OCI-LY7 (cell line): ENCODE measurements around the gene RIC1. TPM values are rescaled to one million over a fixed set of nuclear protein-coding genes. Genes with fewer than 3 reads are reported as not detected.
"Not testable (repeated sequence)": the region's sequence is repeated elsewhere in the genome, so short reads cannot be mapped to it uniquely, and the experiment has no call there.

Experiments used
- BruUV-seq: library from RNA; stranded (reverse); fragments of 400-500 nt; replicated peaks from 2 replicates; lab custom pipeline; 2021; lab: Mats Ljungman, UMichigan
- CTCF ChIA-PET: fragments of 300-600 bp; sonication (Branson Sonifier 250); formaldehyde crosslinking; loops from one replicate; lab custom pipeline; 2022; ENCODE audit warnings: antibody characterized with exemption; ENCODE audit not compliant: unreplicated experiment; lab: Charles Lee
- POLR2A ChIA-PET: fragments of 300-600 bp; sonication (Branson Sonifier 250); formaldehyde crosslinking; loops from one replicate; lab custom pipeline; 2022; ENCODE audit warnings: antibody characterized with exemption; lab: Charles Lee
- DNase-seq: peaks from one replicate; pipeline ENCODE4 v3.0.0-alpha.2; 2015; ENCODE audit warnings: low spot score
- H2AFZ ChIP-seq: fragments of 200-600 bp; sonication (generic), shearing (Covaris generic); 2 replicates; pipeline ENCODE4 v1.6.1; 2014; ENCODE audit warnings: mild to moderate bottlenecking, antibody characterized with exemption, low read length, moderate library complexity
- H3K27ac ChIP-seq: fragments of 200-600 bp; sonication (generic); 2 replicates; pipeline ENCODE4 v1.5.1; 2014; ENCODE audit warnings: mixed run types, low read depth, mild to moderate bottlenecking, moderate library complexity, low read length, inconsistent platforms; ENCODE audit not compliant: poor library complexity, severe bottlenecking
- H3K36me3 ChIP-seq: fragments of 200-600 bp; sonication (generic); 2 replicates; pipeline ENCODE4 v1.6.1; 2014; ENCODE audit warnings: mild to moderate bottlenecking, antibody characterized with exemption, low read length, moderate library complexity, mixed read lengths; ENCODE audit not compliant: insufficient read depth
- H3K4me1 ChIP-seq: fragments of 200-600 bp; sonication (generic); 2 replicates; pipeline ENCODE4 v1.5.1; 2014; ENCODE audit warnings: mild to moderate bottlenecking, low read length; ENCODE audit not compliant: insufficient read depth, poor library complexity, severe bottlenecking
- H3K4me2 ChIP-seq: fragments of 200-600 bp; sonication (generic); 2 replicates; pipeline ENCODE4 v1.6.1; 2014; ENCODE audit warnings: mild to moderate bottlenecking, low read length
- H3K4me3 ChIP-seq: fragments of 200-600 bp; sonication (generic); 2 replicates; pipeline ENCODE4 v1.5.1; 2014; ENCODE audit warnings: mild to moderate bottlenecking, low read depth, low read length; ENCODE audit not compliant: poor library complexity, severe bottlenecking
- H3K79me2 ChIP-seq: fragments of 200-600 bp; sonication (generic); 2 replicates; pipeline ENCODE4 v1.6.1; 2016; ENCODE audit warnings: low read depth, mild to moderate bottlenecking, low read length, moderate library complexity, mixed read lengths; ENCODE audit not compliant: insufficient read depth
- H3K9me2 ChIP-seq: fragments of 200-600 bp; sonication (generic); 2 replicates; pipeline ENCODE4 v1.6.1; 2016; ENCODE audit warnings: mild to moderate bottlenecking, low read length, mixed read lengths; ENCODE audit not compliant: insufficient read depth
- H3K9me3 ChIP-seq: fragments of 200-600 bp; sonication (generic); 2 replicates; pipeline ENCODE4 v1.6.1; 2014; ENCODE audit warnings: mild to moderate bottlenecking, mixed run types, low read length, mixed read lengths
- H4K20me1 ChIP-seq: fragments of 200-600 bp; sonication (generic); 2 replicates; pipeline ENCODE4 v1.6.1; 2014; ENCODE audit warnings: mild to moderate bottlenecking, antibody characterized with exemption, low read length, moderate library complexity, mixed read lengths; ENCODE audit not compliant: insufficient read depth
- EZH2phosphoT487 ChIP-seq: fragments of 200-600 bp; sonication (generic); IDR thresholded peaks from 2 replicates; pipeline ENCODE4 v1.6.1; 2018; ENCODE audit warnings: low read depth, borderline replicate concordance, mild to moderate bottlenecking, mixed run types, antibody characterized with exemption, low read length, moderate library complexity, mixed read lengths
- intact Hi-C: fragments of 100-400 bp; cut with micrococcal nuclease; formaldehyde crosslinking; loops from one replicate; pipeline ENCODE4 v1.10.0; 2022; ENCODE audit not compliant: unreplicated experiment
- total RNA-seq, 2 experiments: library from RNA; depleted of rRNA in 1 of 2; stranded (reverse); fragments of >200 nt in 1 of 2; shearing (Covaris generic) in 1 of 2; gene quantifications; 2 replicates each; pipeline ENCODE4 v1.2.3, GENCODE V29; 2014 to 2022
- TF ChIP-seq, protein P1 (sequence below): fragments of 200-600 bp; sonication (generic); conservative IDR thresholded peaks from 2 replicates; pipeline ENCODE4 v1.5.1; 2014; ENCODE audit warnings: mild to moderate bottlenecking, antibody characterized with exemption, low read length, moderate library complexity, mixed read lengths

The RIC1 gene
- total RNA-seq, 2 experiments from 2014 or later = 77.0 to 84.6 TPM

DNA sequence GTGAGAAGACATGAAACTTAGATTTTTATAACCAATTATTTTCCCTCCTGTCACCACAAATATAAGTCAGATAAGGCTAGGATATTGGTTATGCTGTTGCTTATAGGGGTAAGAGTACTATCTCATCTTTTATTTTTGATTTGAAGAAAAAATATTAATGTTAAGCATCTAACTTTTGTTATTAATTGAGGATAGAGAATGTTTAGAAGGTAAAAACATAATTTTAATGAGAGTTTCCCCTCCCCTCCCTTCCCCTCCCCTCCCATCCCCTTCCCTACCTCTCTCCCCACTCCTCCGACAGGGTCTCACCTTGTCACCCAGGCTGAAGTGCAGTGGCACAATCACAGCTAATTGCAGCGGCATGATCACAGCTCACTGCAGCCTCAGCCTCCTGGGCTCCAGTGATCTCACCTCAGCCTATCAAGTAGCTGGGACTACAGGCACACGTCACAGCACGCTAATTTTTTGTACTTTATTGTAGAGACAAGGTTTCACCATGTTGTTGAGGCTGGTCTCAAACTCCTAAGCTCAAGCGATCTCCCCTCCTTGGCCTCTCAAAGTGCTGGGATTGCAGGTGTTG is 86.7 kb downstream of the RIC1 start:
- intact Hi-C loops = loop anchor here (5.0 kb wide), 1 partner anchor 278 kb away; the partner anchor contains the start of gene PLGRKT

DNA sequence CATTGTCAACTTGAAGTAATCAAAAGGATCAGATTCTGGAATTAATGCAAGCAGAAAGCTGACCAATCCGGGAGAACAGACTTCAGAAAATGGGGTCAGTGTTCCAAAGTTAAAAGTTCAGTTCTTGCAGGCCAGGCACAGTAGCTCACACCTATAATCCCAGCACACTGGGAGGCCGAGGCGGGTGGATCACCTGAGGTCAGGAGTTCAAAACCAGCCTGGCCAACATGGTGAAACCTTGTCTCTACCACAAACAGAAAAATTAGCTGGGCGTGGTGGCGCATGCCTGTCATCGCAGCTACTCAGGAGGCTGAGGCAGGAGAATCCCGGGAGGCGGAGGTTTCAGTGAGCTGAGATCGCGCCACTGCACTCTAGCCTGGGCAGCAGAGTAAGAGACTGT is 88.5 kb downstream of the RIC1 start:
- H2AFZ ChIP-seq, H3K4me1 ChIP-seq, H3K27ac ChIP-seq, BruUV-seq, DNase-seq, H3K4me2 ChIP-seq, H3K4me3 ChIP-seq, CTCF ChIA-PET, H4K20me1 ChIP-seq, H3K9me3 ChIP-seq, H3K9me2 ChIP-seq: not testable (repeated sequence)
- intact Hi-C loops = loop anchor here (5.0 kb wide), 1 partner anchor 280 kb away; the partner anchor contains the start of gene PLGRKT
- Histone ChIP-seq H3K36me3 (peaks cover 90% of the 10 kb centered on the region), H3K79me2 (peaks cover 11% of the 10 kb centered on the region; the same call in 1 of the 2 replicates)
- POLR2A ChIA-PET = interaction anchor here (0.6 kb wide), 1 partner anchor 25 kb away, joined by 4 read pairs; no protein-coding TSS in a partner anchor

More for the DNA sequence above, 86.7 kb downstream of the RIC1 start:
- DNase-seq = no peak
- Histone ChIP-seq H3K4me1 (no peaks in the 10 kb centered on the region), H4K20me1 (no peaks in the 10 kb centered on the region), H3K36me3 (peaks cover 82% of the 10 kb centered on the region), H3K79me2 (peaks cover 18% of the 10 kb centered on the region; the same call in 1 of the 2 replicates), H3K4me2 (no peak overlapping the region), H3K9me3 (peaks cover 7% of the 10 kb centered on the region; the same call in 1 of the 2 replicates), H3K27ac (no peak overlapping the region), H3K9me2 (no peaks in the 10 kb centered on the region), H3K4me3 (no peak overlapping the region), H2AFZ (no peak overlapping the region)
- ChIA-PET CTCF (interaction anchor here (1.2 kb wide), 1 partner anchor 265 kb away, joined by 3 read pairs; the partner anchor contains the start of gene CD274), POLR2A (interaction anchor here (0.6 to 0.9 kb wide), 3 partner anchors 13 to 32 kb away, joined by 3 to 6 read pairs (median 3); no protein-coding TSS in a partner anchor)
- no TSS peak for BruUV-seq
- TF ChIP-seq, protein P1, sequence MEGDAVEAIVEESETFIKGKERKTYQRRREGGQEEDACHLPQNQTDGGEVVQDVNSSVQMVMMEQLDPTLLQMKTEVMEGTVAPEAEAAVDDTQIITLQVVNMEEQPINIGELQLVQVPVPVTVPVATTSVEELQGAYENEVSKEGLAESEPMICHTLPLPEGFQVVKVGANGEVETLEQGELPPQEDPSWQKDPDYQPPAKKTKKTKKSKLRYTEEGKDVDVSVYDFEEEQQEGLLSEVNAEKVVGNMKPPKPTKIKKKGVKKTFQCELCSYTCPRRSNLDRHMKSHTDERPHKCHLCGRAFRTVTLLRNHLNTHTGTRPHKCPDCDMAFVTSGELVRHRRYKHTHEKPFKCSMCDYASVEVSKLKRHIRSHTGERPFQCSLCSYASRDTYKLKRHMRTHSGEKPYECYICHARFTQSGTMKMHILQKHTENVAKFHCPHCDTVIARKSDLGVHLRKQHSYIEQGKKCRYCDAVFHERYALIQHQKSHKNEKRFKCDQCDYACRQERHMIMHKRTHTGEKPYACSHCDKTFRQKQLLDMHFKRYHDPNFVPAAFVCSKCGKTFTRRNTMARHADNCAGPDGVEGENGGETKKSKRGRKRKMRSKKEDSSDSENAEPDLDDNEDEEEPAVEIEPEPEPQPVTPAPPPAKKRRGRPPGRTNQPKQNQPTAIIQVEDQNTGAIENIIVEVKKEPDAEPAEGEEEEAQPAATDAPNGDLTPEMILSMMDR = no peak
- no peak for TF ChIP-seq EZH2phosphoT487

DNA sequence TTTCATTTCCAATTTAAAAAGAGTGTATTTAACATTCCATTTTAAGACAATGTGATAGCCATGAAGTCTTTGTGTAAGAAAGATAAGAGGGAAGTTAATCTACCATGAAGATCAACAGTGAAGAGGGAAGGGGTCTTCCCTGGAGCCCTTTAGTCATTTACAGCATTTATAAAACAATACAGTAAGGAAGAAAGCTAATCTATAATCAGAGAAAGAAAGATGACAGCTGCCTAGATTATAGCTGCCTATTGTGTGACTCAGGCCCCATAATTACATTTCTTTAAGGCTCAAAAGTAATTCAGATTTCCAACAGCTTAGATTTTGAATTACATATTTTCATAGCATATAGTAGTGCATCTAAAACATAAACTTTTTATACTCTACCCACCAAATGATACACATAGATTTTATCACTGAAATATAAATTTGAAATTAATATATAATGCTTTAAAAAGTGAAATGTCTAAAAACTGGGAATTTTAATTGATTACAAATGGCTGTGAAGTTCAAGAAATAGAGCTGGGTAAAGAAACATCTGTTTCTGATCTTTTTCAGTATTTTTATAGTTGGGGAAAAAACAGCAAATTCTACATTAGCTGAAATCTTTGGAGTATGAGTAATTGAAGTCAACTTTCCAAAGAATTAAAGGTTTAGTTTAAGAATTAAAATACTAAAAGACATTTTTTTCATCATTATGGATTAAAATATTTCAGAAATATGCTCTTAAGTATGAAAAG is 89.6 kb downstream of the RIC1 start:
- H3K79me2 ChIP-seq = peaks cover 5% of the 10 kb centered on the region; the same call in 1 of the 2 replicates
- intact Hi-C loops = loop anchor here (5.0 kb wide), 1 partner anchor 281 kb away; the partner anchor contains the start of gene PLGRKT
- H3K4me2 ChIP-seq = no peak overlapping the region
- H3K27ac ChIP-seq = no peak overlapping the region
- H3K9me2 ChIP-seq = no peaks in the 10 kb centered on the region
- no peaks in the 10 kb centered on the region for H3K4me1 ChIP-seq
- TF ChIP-seq, protein P1 = no peak
- no peak for TF ChIP-seq EZH2phosphoT487
- H4K20me1 ChIP-seq = no peaks in the 10 kb centered on the region
- no peak overlapping the region for H3K4me3 ChIP-seq
- no peak for DNase-seq
- BruUV-seq = no TSS peak
- no peak overlapping the region for H2AFZ ChIP-seq
- CTCF ChIA-PET = no interaction called here
- peaks cover 88% of the 10 kb centered on the region for H3K36me3 ChIP-seq
- H3K9me3 ChIP-seq = peaks cover 7% of the 10 kb centered on the region; the same call in 1 of the 2 replicates
- POLR2A ChIA-PET = interaction anchor here (0.9 kb wide), 1 partner anchor 16 kb away, joined by 3 read pairs; no protein-coding TSS in a partner anchor
